Vagina (tissue), 2 donors: ENCODE measurements around the gene RIOX2. TPM values are rescaled to one million over a fixed set of nuclear protein-coding genes. Genes with fewer than 3 reads are reported as not detected.

Experiments
- DNase-seq, 2 donors: peaks; one replicate each; pipeline ENCODE4 v3.0.0-alpha.2; 2017; ENCODE audit errors: extremely low spot score in 2 of 2
- H3K27ac ChIP-seq: fragments of 200-600 bp; sonication (generic); one replicate; pipeline ENCODE4 v1.5.1; 2019
- H3K27me3 ChIP-seq: fragments of 200-600 bp; sonication (generic); one replicate; pipeline ENCODE4 v1.5.1; 2019
- H3K36me3 ChIP-seq, 2 donors: fragments of 200-600 bp; sonication (generic); one replicate each; pipeline ENCODE4 v1.5.1; 2017 to 2019
- H3K4me1 ChIP-seq: fragments of 200-600 bp; sonication (generic); one replicate; pipeline ENCODE4 v1.5.1; 2019
- H3K4me3 ChIP-seq, 2 donors: fragments of 200-600 bp; sonication (generic); 1 replicate in 1 of 2; 2 replicates in 1 of 2; pipeline ENCODE4 v1.5.1; 2016 to 2019
- H3K9me3 ChIP-seq: fragments of 200-600 bp; sonication (generic); one replicate; pipeline ENCODE4 v1.5.1; 2019
- CTCF ChIP-seq, 3 experiments: fragments of 450-650 bp in 2 of 3; fragments of 200-600 bp in 1 of 3; sonication (generic) in 1 of 3; IDR thresholded peaks; one replicate each; pipeline ENCODE4 v1.5.1; 2017 to 2019; ENCODE audit warnings: antibody characterized with exemption in 3 of 3, mild to moderate bottlenecking in 2 of 3, moderate library complexity in 2 of 3
- POLR2A ChIP-seq, 2 donors: fragments of 450-650 bp; IDR thresholded peaks; one replicate each; pipeline ENCODE4 v1.6.1; 2017; ENCODE audit warnings: antibody characterized with exemption in 2 of 2, mild to moderate bottlenecking in 2 of 2, moderate library complexity in 2 of 2
- POLR2AphosphoS5 ChIP-seq, 2 donors: sonication (generic); formaldehyde crosslinking; IDR thresholded peaks; one replicate each; pipeline ENCODE4 v1.9.0; 2017; ENCODE audit warnings: antibody characterized with exemption in 2 of 2, mild to moderate bottlenecking in 2 of 2, low read depth in 1 of 2; ENCODE audit not compliant: insufficient read depth in 1 of 2
- intact Hi-C: fragments of 100-400 bp; cut with DNase I; formaldehyde crosslinking; loops from one replicate; pipeline ENCODE4 v1.15.1; 2023
- total RNA-seq: library from RNA; depleted of rRNA; stranded (reverse); fragments of >200 nt; gene quantifications from one replicate; pipeline ENCODE4 v1.2.3, GENCODE V29; 2016

RIOX2 gene
- total RNA-seq, 1 donor from 2014 or later, result 33.4 TPM

- H3K27me3 ChIP-seq, result no peaks in the 10 kb centered on the region
- peaks cover 0 to 48% of the 10 kb centered on the region in 2 donors for H3K36me3 ChIP-seq
- TF ChIP-seq CTCF (IDR thresholded peaks at IDR 0.05) (no peak), POLR2AphosphoS5 (IDR thresholded peaks at IDR 0.05; ENCODE audit: insufficient read depth in 1 of 2, low read depth in 1 of 2) (no peak), POLR2A (IDR thresholded peaks at IDR 0.05) (no peak)
- DNase-seq, result no peak
- H3K4me3 ChIP-seq, result no peak overlapping the region
- H3K9me3 ChIP-seq, result no peaks in the 10 kb centered on the region
- no peaks in the 10 kb centered on the region for H3K4me1 ChIP-seq
- intact Hi-C loops, result no loop called here
- no peak overlapping the region for H3K27ac ChIP-seq
Measured at GRCh38 chr3:97937205-97937604, 35.0 kb downstream of the RIOX2 start.

GRCh38 chr3:97935842-97936241, 36.4 kb downstream of the RIOX2 start:
- DNase-seq, result no peak

GRCh38 chr3:97934980-97935695, 37.1 kb downstream of the RIOX2 start:
- no peaks in the 10 kb centered on the region for H3K4me1 ChIP-seq
- intact Hi-C loops, result no loop called here
- no peak for DNase-seq
- H3K9me3 ChIP-seq, result no peaks in the 10 kb centered on the region
- no peak overlapping the region for H3K27ac ChIP-seq
- H3K36me3 ChIP-seq, result peaks cover 0 to 47% of the 10 kb centered on the region in 2 donors
- no peaks in the 10 kb centered on the region for H3K27me3 ChIP-seq
- H3K4me3 ChIP-seq, result no peak overlapping the region
- TF ChIP-seq POLR2AphosphoS5 (IDR thresholded peaks at IDR 0.05; ENCODE audit: insufficient read depth in 1 of 2, low read depth in 1 of 2), result no peak
- no peak for TF ChIP-seq POLR2A (IDR thresholded peaks at IDR 0.05)
- TF ChIP-seq CTCF (IDR thresholded peaks at IDR 0.05), result no peak

More at GRCh38 chr3:97935842-97936241, 36.4 kb downstream of the RIOX2 start:
- Histone ChIP-seq H3K4me3 (no peak overlapping the region), H3K36me3 (peaks cover 0 to 43% of the 10 kb centered on the region in 2 donors), H3K27ac (no peak overlapping the region), H3K9me3 (no peaks in the 10 kb centered on the region), H3K4me1 (no peaks in the 10 kb centered on the region), H3K27me3 (no peaks in the 10 kb centered on the region)
- TF ChIP-seq POLR2AphosphoS5 (IDR thresholded peaks at IDR 0.05; ENCODE audit: insufficient read depth in 1 of 2, low read depth in 1 of 2) (no peak), CTCF (IDR thresholded peaks at IDR 0.05) (no peak), POLR2A (IDR thresholded peaks at IDR 0.05) (no peak)
- intact Hi-C loops, result no loop called here

- intact Hi-C loops, result no loop called here
- Histone ChIP-seq H3K36me3 (peaks cover 0 to 42% of the 10 kb centered on the region in 2 donors), H3K4me3 (no peak overlapping the region), H3K27ac (no peak overlapping the region), H3K4me1 (no peaks in the 10 kb centered on the region), H3K27me3 (no peaks in the 10 kb centered on the region), H3K9me3 (no peaks in the 10 kb centered on the region)
- DNase-seq, result no peak
- TF ChIP-seq POLR2A (IDR thresholded peaks at IDR 0.05) (no peak), CTCF (IDR thresholded peaks at IDR 0.05) (no peak), POLR2AphosphoS5 (IDR thresholded peaks at IDR 0.05; ENCODE audit: insufficient read depth in 1 of 2, low read depth in 1 of 2) (no peak)
Measured at GRCh38 chr3:97932387-97932801, 39.8 kb downstream of the RIOX2 start.

- intact Hi-C loops, result no loop called here
- Histone ChIP-seq H3K9me3 (no peaks in the 10 kb centered on the region), H3K27me3 (no peaks in the 10 kb centered on the region), H3K4me1 (no peaks in the 10 kb centered on the region), H3K36me3 (peaks cover 0 to 34% of the 10 kb centered on the region in 2 donors), H3K27ac (no peak overlapping the region), H3K4me3 (no peak overlapping the region)
- no peak for DNase-seq
- no peak for TF ChIP-seq POLR2A (IDR thresholded peaks at IDR 0.05)
- TF ChIP-seq CTCF (IDR thresholded peaks at IDR 0.05), result no peak
- TF ChIP-seq POLR2AphosphoS5 (IDR thresholded peaks at IDR 0.05; ENCODE audit: insufficient read depth in 1 of 2, low read depth in 1 of 2), result no peak
Measured at GRCh38 chr3:97931218-97931617, 41.0 kb downstream of the RIOX2 start.
